Activated CD8-positive, alpha-beta memory T cell treated with anti-CD3 and anti-CD28 coated beads, Interleukin-2, amount 50 U/mL, for 48 hours (primary cell): ENCODE measurements around the gene ATG4D.
A peak's percentile ranks its signal among the peaks of the same experiment; 100 is the strongest.

Experiments used
- DNase-seq: peaks from one replicate; pipeline ENCODE4 v3.0.0-alpha.2; 2020

ATG4D gene

DNA sequence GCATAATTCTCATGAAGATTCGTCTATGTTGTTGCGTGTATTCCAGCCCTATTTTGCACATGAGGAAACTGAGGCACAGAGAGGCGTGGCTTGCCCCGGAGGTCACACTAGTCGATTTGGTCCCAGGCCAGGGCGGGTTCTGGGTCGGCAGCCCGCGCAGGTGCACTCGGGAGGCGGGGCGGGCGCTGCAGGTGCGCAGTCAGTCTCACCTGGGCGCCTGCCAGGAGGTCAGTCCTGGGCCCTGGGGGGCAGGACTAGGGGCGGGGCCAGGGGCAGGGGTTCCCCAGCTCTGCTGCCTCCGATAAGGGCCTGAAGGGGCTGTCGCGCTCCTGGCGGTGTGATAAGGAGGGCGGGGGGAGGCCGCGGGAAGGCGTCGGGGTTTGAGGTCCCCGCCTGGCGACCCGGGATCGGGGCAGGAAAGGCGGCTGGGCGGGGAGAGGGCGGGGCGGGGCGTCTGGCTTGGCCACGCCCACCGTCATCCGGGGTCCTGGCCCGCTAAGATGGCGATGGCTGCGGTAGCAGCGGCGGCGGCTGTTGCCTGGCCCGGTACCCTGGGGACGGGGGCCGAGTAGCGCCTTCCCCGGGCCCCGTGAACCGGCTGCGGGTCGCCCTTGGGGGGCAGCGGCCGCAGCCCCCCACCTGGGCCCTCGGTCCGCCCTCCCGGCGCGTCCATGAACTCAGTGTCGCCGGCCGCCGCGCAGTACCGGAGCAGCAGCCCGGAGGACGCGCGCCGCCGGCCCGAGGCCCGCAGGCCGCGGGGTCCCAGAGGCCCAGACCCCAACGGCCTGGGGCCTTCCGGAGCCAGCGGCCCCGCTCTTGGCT, at the start of gene ATG4D:
TSS of gene ATG4D (plus strand) at position 485 of the 822 bp plus-strand sequence. CDS start at position 672, 187 bp downstream.
- peak; percentile 92 for DNase-seq

- DNase-seq: no peak
Measured at GRCh38 chr19:10497371-10497770, 46.3 kb upstream of the ATG4D start.

GRCh38 chr19:10499550-10500246, 44.0 kb upstream of the ATG4D start:
- no peak for DNase-seq

DNA sequence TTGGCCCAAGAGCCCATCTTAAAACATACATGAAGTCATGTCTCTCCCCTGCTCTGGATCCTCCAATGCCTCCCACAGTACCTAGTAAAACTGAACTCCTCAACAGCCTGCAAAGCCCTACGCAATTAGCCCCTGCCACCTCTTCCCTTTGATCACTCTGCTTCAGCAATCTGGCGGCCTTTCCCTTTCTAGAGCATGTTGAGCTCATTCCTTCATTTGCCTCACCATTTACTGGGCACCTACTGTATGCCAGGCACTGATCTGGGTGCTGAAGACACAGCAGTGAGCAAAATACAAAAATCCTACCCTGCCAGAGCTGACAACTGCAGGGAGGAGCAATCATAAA, 43.5 kb upstream of the ATG4D start:
- no peak for DNase-seq

- peak; percentile 82 for DNase-seq
Measured at GRCh38 chr19:10501971-10502523, 41.7 kb upstream of the ATG4D start.

GRCh38 chr19:10502524-10503001, 41.1 kb upstream of the ATG4D start:
- peak; percentile 95 for DNase-seq

GRCh38 chr19:10503002-10503789, 40.5 kb upstream of the ATG4D start, which contains the start of gene KEAP1:
Gene KEAP1, minus strand, starts transcription at chr19:10503356. Its CDS starts 3,323 bp downstream, at chr19:10500033.
- DNase-seq: peak; percentile 80

- peak; percentile 93 for DNase-seq
Measured at GRCh38 chr19:10505583-10506229, 38.0 kb upstream of the ATG4D start.

- no peak for DNase-seq
Measured at GRCh38 chr19:10508036-10508435, 35.7 kb upstream of the ATG4D start.

GRCh38 chr19:10508707-10509106, 35.0 kb upstream of the ATG4D start:
- DNase-seq: peak; percentile 59

DNA sequence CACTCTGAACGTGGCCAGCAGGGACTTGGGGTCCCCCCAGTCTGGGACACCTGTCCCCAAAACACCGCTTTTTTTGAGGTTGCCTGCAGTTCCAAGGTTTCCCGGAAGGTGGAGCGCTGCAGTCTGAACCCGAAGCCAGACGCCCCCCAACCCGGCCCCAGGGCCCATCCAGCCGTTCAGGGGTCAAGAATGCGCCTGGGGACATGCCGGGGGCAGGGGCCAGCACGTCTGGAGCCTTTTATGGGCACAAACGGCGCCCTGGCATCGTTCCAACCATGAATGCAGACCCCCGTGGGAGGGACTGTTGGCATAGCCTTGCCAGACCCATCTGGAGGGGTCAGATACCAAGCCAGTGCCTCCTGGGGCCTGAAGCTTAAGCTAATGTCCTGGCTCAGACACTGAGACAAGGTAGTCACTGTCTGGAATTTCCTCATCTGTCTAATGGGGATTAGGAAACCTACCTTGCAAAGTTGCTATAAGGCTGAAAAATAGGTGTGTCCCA, 33.4 kb upstream of the ATG4D start:
- peak; percentile 88 for DNase-seq

GRCh38 chr19:10513223-10513622, 30.5 kb upstream of the ATG4D start:
- DNase-seq: no peak

DNA sequence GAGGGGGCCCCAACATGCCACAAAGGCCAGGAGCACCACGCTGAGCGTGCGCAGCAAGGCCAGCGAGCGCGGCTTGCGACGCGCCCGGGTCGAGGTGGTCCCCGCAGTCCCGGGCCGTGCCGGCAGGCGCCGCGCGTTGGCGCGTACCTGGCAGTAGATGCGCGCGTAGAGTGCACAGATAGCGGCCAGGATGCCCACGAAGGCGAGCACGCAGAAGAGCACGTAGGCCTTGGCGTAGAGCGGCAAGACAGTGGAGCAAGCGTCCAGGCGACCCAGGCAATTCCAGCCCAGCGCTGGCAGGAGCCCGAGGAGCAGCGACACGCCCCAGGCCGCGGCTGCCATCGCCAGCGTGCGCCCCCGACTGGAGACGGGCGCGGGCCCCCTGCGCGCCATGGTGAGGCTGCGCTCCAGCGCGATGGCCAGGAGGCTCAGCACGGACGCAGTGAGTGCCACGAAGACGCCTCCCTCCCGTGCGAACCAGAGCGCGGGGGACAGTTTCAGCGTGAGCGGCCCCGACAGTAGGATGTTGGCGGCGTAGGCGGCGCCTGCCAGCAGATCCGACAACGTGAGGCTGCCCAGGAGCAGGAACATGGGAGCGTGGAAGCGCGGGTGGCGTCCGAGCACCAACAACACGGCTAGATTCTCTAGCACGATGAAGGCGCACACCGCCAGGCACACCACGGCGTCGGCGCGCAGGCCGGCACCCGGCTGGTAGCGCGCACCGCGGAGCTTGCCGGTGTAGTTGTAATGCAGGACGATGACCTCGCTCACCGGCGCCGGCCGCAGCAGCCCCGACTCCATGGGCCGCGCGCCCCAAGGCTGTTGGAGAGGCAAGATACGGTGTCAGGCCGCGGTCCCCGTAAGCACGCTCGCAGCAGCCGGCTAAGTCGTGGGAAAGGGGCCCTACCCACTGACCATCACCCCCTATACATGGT, 29.2 kb upstream of the ATG4D start:
- DNase-seq: peak; percentile 80

- no peak for DNase-seq
Measured at GRCh38 chr19:10516064-10516385, 27.7 kb upstream of the ATG4D start.

GRCh38 chr19:10516671-10517286, 26.9 kb upstream of the ATG4D start:
- no peak for DNase-seq

DNA sequence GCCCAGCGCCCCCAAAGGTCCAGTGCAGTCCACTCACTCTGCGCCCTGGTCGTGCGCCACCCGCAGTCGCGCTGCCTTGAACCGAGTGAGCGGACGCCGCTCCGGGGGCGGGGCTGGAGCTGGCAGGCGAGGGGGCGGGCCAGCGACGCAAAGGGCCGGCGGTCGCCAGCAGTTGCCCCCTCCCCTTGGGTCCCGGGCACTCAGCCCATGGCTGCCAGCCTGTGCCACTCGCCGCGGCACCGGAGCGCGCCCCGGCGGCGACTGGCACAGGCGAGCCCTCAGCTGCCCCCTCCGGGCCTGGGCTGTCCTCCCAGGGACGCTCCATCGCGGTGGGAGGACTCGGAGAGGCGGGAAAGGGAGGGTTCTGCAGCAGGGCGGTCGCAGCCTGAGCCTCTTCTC, 26.3 kb upstream of the ATG4D start, which contains the start of gene S1PR5:
TSS of gene S1PR5 (minus strand) at position 87 of the 399 bp plus-strand sequence. CDS start 2,436 bp downstream, outside the sequence.
- DNase-seq: no peak

GRCh38 chr19:10517760-10518443, 25.8 kb upstream of the ATG4D start:
- DNase-seq: no peak

- DNase-seq: no peak
Measured at GRCh38 chr19:10518444-10519361, 25.0 kb upstream of the ATG4D start.

- DNase-seq: no peak
Measured at GRCh38 chr19:10519421-10519820, 24.3 kb upstream of the ATG4D start.
